ENCODE data around the gene SRGAP3. TPM values are rescaled to one million over a fixed set of nuclear protein-coding genes. Genes with fewer than 3 reads are reported as not detected.

Gene SRGAP3
- polyA plus RNA-seq, 3 donors, result 0.90 to 1.7 (median 1.4) TPM

GRCh38 chr3:9064850-9065249 is 184.6 kb downstream of the SRGAP3 start:
- WGBS, 3 donors, result 48 to 65% (median 51%) methylated on average over 5 of the region's 5 CpGs
- no peak overlapping the region for H3K27ac ChIP-seq (ENCODE audit: low read depth, low read length)

GRCh38 chr3:9064251-9064650 is 185.2 kb downstream of the SRGAP3 start:
- WGBS, 3 donors, result 88 to 92% (median 92%) methylated on average over 9 of the region's 9 CpGs
- H3K27ac ChIP-seq (ENCODE audit: low read depth, low read length), result no peak overlapping the region

GRCh38 chr3:9062570-9062969 is 186.9 kb downstream of the SRGAP3 start:
- H3K27ac ChIP-seq (ENCODE audit: low read depth, low read length), result no peak overlapping the region
- 0 to 97% (median 89%) methylated on average over 1 of the region's 1 CpG for WGBS, 3 donors

DNA sequence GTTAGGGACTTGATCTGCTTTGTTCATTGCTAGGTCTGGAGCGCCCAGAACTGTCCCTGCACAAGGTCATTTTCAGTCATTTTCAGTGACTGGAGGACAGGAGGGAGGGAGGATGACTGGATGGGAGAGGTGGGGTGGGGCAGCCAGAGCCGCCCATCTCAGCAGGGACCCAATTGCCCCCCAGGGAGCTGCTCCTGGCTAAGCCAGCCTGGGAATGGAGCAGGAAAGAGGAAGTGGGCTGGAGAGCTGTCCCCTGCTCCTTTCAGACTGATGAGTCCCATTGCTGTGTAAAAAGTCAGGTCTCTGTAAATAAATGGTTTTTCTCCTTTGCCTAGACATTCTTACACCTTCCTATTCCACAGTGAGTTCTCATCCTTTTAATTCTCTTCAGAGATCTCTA is 187.8 kb downstream of the SRGAP3 start:
- no peak overlapping the region for H3K27ac ChIP-seq (ENCODE audit: low read depth, low read length)
- 87 to 96% (median 88%) methylated on average over 2 of the region's 2 CpGs for WGBS, 3 donors

GRCh38 chr3:9059489-9060400 is 189.7 kb downstream of the SRGAP3 start:
- no peak overlapping the region for H3K27ac ChIP-seq (ENCODE audit: low read depth, low read length)
- 82 to 86% (median 85%) methylated on average over 19 of the region's 19 CpGs for WGBS, 3 donors

- WGBS, 3 donors, result 75 to 90% (median 75%) methylated on average over 5 of the region's 5 CpGs
Measured at GRCh38 chr3:9056581-9056980, 192.9 kb downstream of the SRGAP3 start.

DNA sequence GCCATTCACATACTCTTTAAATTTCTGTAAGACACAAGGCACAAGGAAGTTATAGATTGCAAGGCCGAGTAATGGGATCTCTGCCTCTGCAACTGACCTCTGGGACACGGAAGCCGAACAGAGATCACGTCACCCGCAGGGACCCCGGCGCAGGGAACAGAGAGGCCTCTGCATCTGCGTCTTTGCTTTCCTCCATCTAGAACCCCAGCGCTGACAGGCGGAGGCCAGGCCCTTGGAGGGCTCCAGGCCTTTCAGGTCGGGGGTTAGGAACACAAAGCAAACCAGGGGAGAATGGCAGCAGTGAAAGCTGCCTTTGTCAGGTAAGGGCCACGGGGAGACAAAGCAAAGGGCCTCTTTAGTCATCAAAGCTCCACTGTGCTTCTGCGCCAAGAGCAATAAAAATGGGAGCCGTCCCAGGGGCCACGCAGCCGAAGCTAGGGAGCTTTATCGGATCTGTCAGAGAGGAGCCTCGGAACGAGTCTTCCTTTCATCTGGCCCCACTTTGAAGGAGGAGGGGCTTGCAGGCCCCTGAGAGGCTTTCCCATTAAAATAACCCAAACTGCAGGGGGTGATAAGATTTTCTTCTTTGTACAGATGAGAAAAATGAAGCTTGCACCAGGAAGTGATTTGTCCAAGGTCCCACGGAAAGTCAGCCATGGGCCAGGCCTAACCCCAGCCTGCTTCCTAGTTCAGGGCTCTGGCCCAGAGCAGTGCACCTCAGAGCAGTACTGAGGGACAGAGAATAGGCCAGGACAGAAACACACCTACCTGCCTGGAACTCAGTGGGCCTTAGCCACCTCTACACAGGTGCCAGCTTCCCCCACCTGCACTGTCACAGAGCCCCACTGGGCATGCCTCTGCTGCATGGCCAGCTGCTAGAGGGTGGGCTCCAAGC is 201.7 kb downstream of the SRGAP3 start:
- WGBS, 3 donors, result 88 to 93% (median 90%) methylated on average over 20 of the region's 20 CpGs
- no peak overlapping the region for H3K27ac ChIP-seq (ENCODE audit: low read depth, low read length)

More at GRCh38 chr3:9056581-9056980, 192.9 kb downstream of the SRGAP3 start:
- H3K27ac ChIP-seq (ENCODE audit: low read depth, low read length), result no peak overlapping the region

DNA sequence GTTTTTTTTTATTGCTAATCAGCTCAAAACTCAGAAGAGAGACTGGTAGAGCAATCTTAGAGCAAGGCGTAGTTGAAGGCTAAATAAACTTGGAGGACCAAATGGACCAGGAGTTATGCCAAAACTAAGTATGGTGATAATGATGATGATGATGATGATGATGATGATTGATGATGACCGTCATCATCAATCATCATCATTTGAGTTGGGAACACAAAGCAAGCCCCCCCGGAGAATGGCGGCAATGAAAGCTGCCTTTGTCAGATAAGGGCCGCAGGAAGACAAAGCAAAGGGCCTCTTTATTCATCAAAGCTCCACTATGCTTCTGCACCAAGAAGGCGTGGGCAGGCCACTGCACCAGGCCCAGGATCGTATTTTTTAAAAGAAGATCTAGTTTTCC is 204.1 kb downstream of the SRGAP3 start:
- no peak overlapping the region for H3K27ac ChIP-seq (ENCODE audit: low read depth, low read length)
- 83 to 92% (median 90%) methylated on average over 7 of the region's 7 CpGs for WGBS, 3 donors

DNA sequence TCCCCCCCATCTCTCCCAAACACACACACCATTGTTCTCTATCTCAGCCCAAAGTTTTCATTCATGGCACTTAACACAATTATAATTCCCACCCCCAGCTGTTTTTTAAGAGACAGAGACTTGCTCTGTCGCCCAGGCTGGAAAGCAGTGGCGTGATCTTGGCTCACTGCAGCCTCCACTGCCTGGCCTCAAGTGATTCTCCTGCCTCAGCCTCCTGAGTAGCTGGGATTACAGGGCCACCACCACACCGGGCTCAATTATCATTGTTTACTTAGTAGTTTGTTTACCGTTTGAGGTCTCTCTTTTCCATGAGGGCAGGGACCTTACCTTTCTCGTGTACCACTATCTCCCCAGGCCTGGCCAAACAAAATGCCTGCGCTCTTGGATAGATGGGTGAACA is 206.4 kb downstream of the SRGAP3 start:
- WGBS, 3 donors, result 54 to 85% (median 77%) methylated on average over 6 of the region's 6 CpGs
- H3K27ac ChIP-seq (ENCODE audit: low read depth, low read length), result no peak overlapping the region

- no peak overlapping the region for H3K27ac ChIP-seq (ENCODE audit: low read depth, low read length)
- 92 to 96% (median 95%) methylated on average over 12 of the region's 12 CpGs for WGBS, 3 donors
Measured at GRCh38 chr3:9041626-9042025, 207.8 kb downstream of the SRGAP3 start.

DNA sequence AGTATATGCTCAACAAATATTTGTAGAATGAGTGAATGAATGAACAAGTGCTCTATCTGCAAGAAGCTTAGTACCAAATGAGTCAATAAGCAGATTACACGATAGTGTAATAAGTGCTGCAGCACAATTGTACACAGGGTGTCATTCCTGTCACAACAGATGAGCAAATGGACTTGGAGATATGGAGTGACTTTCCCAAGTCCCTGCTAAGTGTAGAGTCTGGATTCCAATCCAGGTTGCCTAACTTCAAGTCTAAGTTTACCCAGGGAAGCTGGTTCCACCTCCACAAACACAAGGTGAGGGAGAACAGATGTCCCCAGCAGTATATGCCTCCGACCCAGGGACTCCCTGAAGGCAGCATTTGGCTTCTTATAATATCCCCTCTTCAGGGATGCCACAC is 208.4 kb downstream of the SRGAP3 start:
- no peak overlapping the region for H3K27ac ChIP-seq (ENCODE audit: low read depth, low read length)
- WGBS, 3 donors, result 67 to 90% (median 83%) methylated on average over 2 of the region's 2 CpGs

- H3K27ac ChIP-seq (ENCODE audit: low read depth, low read length), result no peak overlapping the region
- WGBS, 3 donors, result 69 to 86% (median 69%) methylated on average over 12 of the region's 12 CpGs
Measured at GRCh38 chr3:9037144-9037711, 212.2 kb downstream of the SRGAP3 start.

DNA sequence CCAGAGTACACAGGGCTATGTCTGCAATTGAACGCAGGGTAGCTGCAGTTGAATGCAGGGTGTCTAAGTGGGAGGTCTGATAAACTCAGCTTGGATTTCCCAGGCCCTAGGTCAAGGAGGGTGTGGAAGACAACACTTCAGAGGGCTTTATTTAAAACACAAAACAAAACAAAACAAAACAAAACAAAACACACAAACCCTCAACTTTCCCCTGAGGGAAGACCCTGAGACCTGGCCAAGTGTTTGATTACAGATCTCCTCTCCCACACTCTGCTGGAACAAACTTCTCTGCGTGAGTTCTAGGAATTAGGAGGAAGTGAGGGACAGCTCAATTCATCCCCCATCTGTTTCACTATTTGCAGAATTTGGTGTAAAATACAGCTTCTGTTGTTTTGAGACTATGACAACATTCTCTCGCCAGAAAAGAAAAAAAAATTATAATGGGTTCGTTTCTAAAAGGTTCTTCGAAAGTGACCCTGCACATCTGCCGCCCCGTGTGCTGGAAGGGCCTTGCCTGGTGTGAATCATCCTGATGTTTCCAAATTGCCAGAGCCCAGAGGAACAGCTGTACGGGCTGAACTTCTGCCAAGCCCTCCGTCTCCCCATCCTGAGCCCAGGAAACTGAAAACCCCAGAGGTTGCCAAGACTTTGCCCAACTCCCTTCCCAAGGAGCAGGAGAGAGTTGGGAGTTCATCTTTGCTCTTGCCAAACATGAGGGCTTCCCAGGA is 212.9 kb downstream of the SRGAP3 start:
- 38 to 59% (median 41%) methylated on average over 9 of the region's 9 CpGs for WGBS, 3 donors
- H3K27ac ChIP-seq (ENCODE audit: low read depth, low read length), result no peak overlapping the region

DNA sequence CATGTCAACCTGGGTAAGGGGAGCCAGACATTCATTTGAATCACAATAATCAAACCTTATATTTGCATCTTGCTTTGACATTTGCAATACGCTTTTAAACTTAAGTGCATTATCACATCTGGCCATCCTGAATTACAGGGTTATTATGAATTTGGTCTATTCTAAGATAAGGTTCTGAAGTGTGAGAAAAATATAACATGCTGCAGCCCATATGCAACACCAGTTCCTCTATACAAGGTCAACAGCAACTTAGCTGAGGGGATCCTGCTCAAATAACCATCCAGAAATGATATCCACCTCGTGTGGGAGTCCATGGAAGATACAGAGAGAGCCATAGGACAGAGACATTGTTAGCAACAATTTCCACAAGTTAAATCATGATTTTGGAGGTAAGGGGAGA is 213.5 kb downstream of the SRGAP3 start:
- WGBS, 3 donors, result 80 to 85% (median 81%) methylated on average over 2 of the region's 2 CpGs
- no peak overlapping the region for H3K27ac ChIP-seq (ENCODE audit: low read depth, low read length)

GRCh38 chr3:9035473-9035872 is 214.0 kb downstream of the SRGAP3 start:
- no peak overlapping the region for H3K27ac ChIP-seq (ENCODE audit: low read depth, low read length)
- WGBS, 3 donors, result 63 to 74% (median 73%) methylated on average over 4 of the region's 4 CpGs

GRCh38 chr3:9033867-9034266 is 215.6 kb downstream of the SRGAP3 start:
- WGBS, 3 donors, result 81 to 91% (median 83%) methylated on average over 1 of the region's 1 CpG
- no peak overlapping the region for H3K27ac ChIP-seq (ENCODE audit: low read depth, low read length)

- no peak overlapping the region for H3K27ac ChIP-seq (ENCODE audit: low read depth, low read length)
- WGBS, 3 donors, result 94 to 96% (median 96%) methylated on average over 11 of the region's 11 CpGs
Measured at GRCh38 chr3:9032231-9032777, 217.1 kb downstream of the SRGAP3 start.

- WGBS, 3 donors, result 97% methylated on average over 7 of the region's 7 CpGs
Measured at GRCh38 chr3:9030034-9030433, 219.4 kb downstream of the SRGAP3 start.

More at GRCh38 chr3:9030034-9030433, 219.4 kb downstream of the SRGAP3 start:
- H3K27ac ChIP-seq (ENCODE audit: low read depth, low read length), result no peak overlapping the region

Data from adipose tissue (tissue), 3 donors.